T-cell (primary cell): ENCODE measurements around the gene CRACR2B. TPM values are rescaled to one million over a fixed set of nuclear protein-coding genes. Genes with fewer than 3 reads are reported as not detected.

Experiments used
- ATAC-seq, 4 experiments: fragments of 200-7000 bp in 3 of 4; fragments of 150-1000 bp in 1 of 4; cut with Tn5 transposase; replicated peaks in 1 of 4; 1 replicate in 3 of 4; 2 replicates in 1 of 4; pipeline ENCODE4 v1.10.0; 2021; ENCODE audit warnings: moderate library complexity in 3 of 4, mild to moderate bottlenecking in 2 of 4, moderate number of reproducible peaks in 1 of 4
- CTCF ChIA-PET, 2 donors: fragments of 300-600 bp; sonication (Branson Sonifier 250); formaldehyde crosslinking; loops; one replicate each; lab custom pipeline; 2022; ENCODE audit warnings: antibody characterized with exemption in 2 of 2; lab: Charles Lee
- POLR2A ChIA-PET, 2 donors: fragments of 300-600 bp; sonication (Branson Sonifier 250); formaldehyde crosslinking; loops; one replicate each; lab custom pipeline; 2022; ENCODE audit warnings: antibody characterized with exemption in 2 of 2; lab: Charles Lee
- DNase-seq, 35 experiments: peaks; one replicate each; pipeline versions ENCODE4 v3.0.0 to v3.0.0-alpha.2; 2013 to 2023
- H3K27ac ChIP-seq: one replicate; pipeline ENCODE4 v1.5.1; 2013; ENCODE audit warnings: low read length
- H3K27me3 ChIP-seq, 2 experiments: replicated peaks in 1 of 2; 1 replicate in 1 of 2; 2 replicates in 1 of 2; pipeline versions ENCODE4 v1.6.1 to v1.7.0; 2013; ENCODE audit warnings: low read length in 1 of 2, mixed read lengths in 1 of 2; ENCODE audit not compliant: control insufficient read depth in 2 of 2, insufficient read depth in 2 of 2; ENCODE audit errors: extremely low read depth in 1 of 2
- H3K36me3 ChIP-seq, 2 donors: 1 replicate in 1 of 2; 2 replicates in 1 of 2; pipeline versions ENCODE4 v1.6.1 to v1.7.0; 2013; ENCODE audit warnings: low read length in 1 of 2; ENCODE audit not compliant: control insufficient read depth in 2 of 2, insufficient read depth in 1 of 2; ENCODE audit errors: extremely low read depth in 1 of 2
- H3K4me1 ChIP-seq, 2 experiments: 1 replicate in 1 of 2; 2 replicates in 1 of 2; pipeline versions ENCODE4 v1.6.1 to v1.7.0; 2013; ENCODE audit warnings: low read length in 2 of 2, mixed read lengths in 1 of 2; ENCODE audit not compliant: insufficient read depth in 2 of 2, control insufficient read depth in 1 of 2; ENCODE audit errors: extremely low read depth in 1 of 2
- H3K4me3 ChIP-seq, 2 donors: 1 replicate in 1 of 2; 2 replicates in 1 of 2; pipeline versions ENCODE4 v1.5.1 to v1.7.0; 2013; ENCODE audit warnings: mild to moderate bottlenecking in 2 of 2, low read length in 1 of 2, moderate library complexity in 1 of 2; ENCODE audit not compliant: control insufficient read depth in 1 of 2; ENCODE audit errors: extremely low read depth in 1 of 2
- H3K9me3 ChIP-seq: 2 replicates; pipeline ENCODE4 v1.7.0; 2013
- H3K27ac Mint-ChIP-seq, 2 donors: one replicate each; pipeline ENCODE4 v1.8.0; 2020 to 2021; ENCODE audit warnings: mild to moderate bottlenecking in 2 of 2, mixed read lengths in 2 of 2
- H3K27me3 Mint-ChIP-seq, 2 donors: one replicate each; pipeline ENCODE4 v1.8.0; 2021 to 2022; ENCODE audit warnings: mixed read lengths in 2 of 2
- H3K36me3 Mint-ChIP-seq: one replicate; pipeline ENCODE4 v1.8.0; 2021; ENCODE audit warnings: mixed read lengths
- H3K4me1 Mint-ChIP-seq, 3 donors: one replicate each; pipeline ENCODE4 v1.8.0; 2020 to 2022; ENCODE audit warnings: mixed read lengths in 3 of 3, mild to moderate bottlenecking in 1 of 3
- H3K4me3 Mint-ChIP-seq, 3 donors: one replicate each; pipeline ENCODE4 v1.8.0; 2020 to 2022; ENCODE audit warnings: mild to moderate bottlenecking in 3 of 3, mixed read lengths in 3 of 3, moderate library complexity in 3 of 3
- H3K9me3 Mint-ChIP-seq, 3 donors: one replicate each; pipeline ENCODE4 v1.8.0; 2020 to 2022; ENCODE audit warnings: mixed read lengths in 3 of 3
- WGBS: methylation state at CpG from one replicate; pipeline ENCODE4 v1.1.5; 2013; ENCODE audit warnings: missing lambda C conversion rate; ENCODE audit not compliant: insufficient coverage; 5-methylcytosine and 5-hydroxymethylcytosine counted together
- total RNA-seq, 35 experiments: library from RNA in 6 of 35; stranded (reverse) in 6 of 35; fragments of 120-200 nt in 1 of 35; gene quantifications; one replicate each; pipeline versions ENCODE4 v1.2.1 to v1.2.4 and lab custom pipeline; 2013 to 2026

CRACR2B gene
- total RNA-seq, 5 donors from 2014 or later (not counting 1 experiment from before 2014, with no cell fraction given) = 1.4 to 2.9 (median 1.5) TPM

GRCh38 chr11:829176-829846 lies 1.6 kb downstream of the CRACR2B start:
- Mint-ChIP-seq H3K4me1 (peaks cover 23 to 48% (median 35%) of the 10 kb centered on the region in 3 donors), H3K27ac (no peak overlapping the region), H3K4me3 (peak overlapping the region in 1 of 3 donors; percentile 78), H3K9me3 (no peaks in the 10 kb centered on the region), H3K36me3 (peaks cover 7% of the 10 kb centered on the region), H3K27me3 (peaks cover 9 to 37% of the 10 kb centered on the region in 2 donors)
- ATAC-seq (no peak), DNase-seq (no peak)
- peaks cover 22 to 82% of the 10 kb centered on the region in 2 experiments for H3K4me1 ChIP-seq
- peaks cover 0 to 81% of the 10 kb centered on the region in 2 experiments for H3K27me3 ChIP-seq
- peak overlapping the region in 1 of 2 donors; percentile 63 for H3K4me3 ChIP-seq
- peaks cover 5 to 8% of the 10 kb centered on the region in 2 donors for H3K36me3 ChIP-seq
- ChIA-PET POLR2A (interaction anchor here in 1 of 2 donors (0.6 kb wide), 1 partner anchor 18 kb away, joined by 5 read pairs; no protein-coding TSS in a partner anchor), CTCF (no interaction called here)
- 14% methylated on average over 38 of the region's 40 CpGs for WGBS
- H3K9me3 ChIP-seq = no peaks in the 10 kb centered on the region
- no peak overlapping the region for H3K27ac ChIP-seq

GRCh38 chr11:829847-830294 lies 2.2 kb downstream of the CRACR2B start:
- peaks cover 0 to 87% of the 10 kb centered on the region in 2 experiments for H3K27me3 ChIP-seq
- no peaks in the 10 kb centered on the region for H3K9me3 ChIP-seq
- peak overlapping the region; percentile 31 to 63 for H3K4me3 ChIP-seq
- no peak overlapping the region for H3K27ac Mint-ChIP-seq
- H3K4me3 Mint-ChIP-seq = peak overlapping the region; percentile 34 to 78 (median 44)
- peaks cover 22 to 88% of the 10 kb centered on the region in 2 experiments for H3K4me1 ChIP-seq
- H3K36me3 ChIP-seq = peaks cover 0 to 5% of the 10 kb centered on the region in 2 donors
- no peak for DNase-seq
- peak; percentile 1 to 3 (median 1) for ATAC-seq
- no peaks in the 10 kb centered on the region for H3K9me3 Mint-ChIP-seq
- peaks cover 5% of the 10 kb centered on the region for H3K36me3 Mint-ChIP-seq
- ChIA-PET POLR2A (interaction anchor here in 1 of 2 donors (0.6 kb wide), 1 partner anchor 19 kb away, joined by 5 read pairs; no protein-coding TSS in a partner anchor), CTCF (no interaction called here)
- 4% methylated on average over 39 of the region's 39 CpGs for WGBS
- peaks cover 9 to 37% of the 10 kb centered on the region in 2 donors for H3K27me3 Mint-ChIP-seq
- no peak overlapping the region for H3K27ac ChIP-seq
- peaks cover 23 to 49% (median 35%) of the 10 kb centered on the region in 3 donors for H3K4me1 Mint-ChIP-seq

DNA sequence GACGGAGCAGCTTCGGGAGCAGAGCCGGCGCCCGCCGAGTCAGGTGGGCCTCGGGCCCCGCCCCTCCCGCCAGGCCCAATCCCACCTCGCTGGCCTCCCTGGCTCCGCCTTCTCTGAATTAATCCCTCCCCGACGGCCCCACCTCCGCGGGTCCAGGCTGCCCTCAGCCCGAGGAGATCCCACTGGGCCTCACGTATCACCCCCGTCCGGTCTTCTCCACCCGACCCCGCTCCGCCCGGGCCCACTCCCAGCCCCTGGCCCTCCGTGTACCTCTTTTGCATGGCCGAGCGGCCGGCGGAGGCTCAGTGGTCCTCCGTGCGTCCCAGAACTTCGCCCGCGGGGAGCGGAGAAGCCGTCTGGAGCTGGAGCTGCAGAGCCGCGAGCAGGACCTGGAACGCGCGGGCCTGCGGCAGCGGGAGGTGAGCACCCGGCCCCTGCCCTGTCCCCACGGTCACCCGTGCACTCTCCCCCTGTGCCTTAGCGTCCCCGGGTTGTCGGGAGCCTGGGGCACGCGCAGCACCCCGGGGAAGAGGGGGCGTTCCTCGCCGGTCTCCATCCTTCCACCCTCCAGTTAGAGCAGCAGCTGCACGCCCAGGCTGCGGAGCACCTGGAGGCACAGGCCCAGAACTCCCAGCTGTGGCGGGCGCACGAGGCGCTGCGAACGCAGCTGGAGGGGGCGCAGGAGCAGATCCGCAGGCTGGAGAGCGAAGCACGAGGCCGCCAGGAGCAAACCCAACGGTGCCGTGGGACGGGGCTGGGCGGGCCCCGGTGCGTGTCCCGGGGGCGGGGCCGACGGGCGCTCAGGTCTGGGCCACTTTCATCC lies 2.8 kb downstream of the CRACR2B start:
- Mint-ChIP-seq H3K27ac (no peak overlapping the region), H3K4me3 (peak overlapping the region; percentile 37 to 78 (median 44)), H3K36me3 (no peaks in the 10 kb centered on the region), H3K4me1 (peaks cover 23 to 51% (median 35%) of the 10 kb centered on the region in 3 donors), H3K9me3 (no peaks in the 10 kb centered on the region), H3K27me3 (peaks cover 9 to 37% of the 10 kb centered on the region in 2 donors)
- ChIA-PET POLR2A (interaction anchor here in 1 of 2 donors (0.5 kb wide), 1 partner anchor 144 kb away, joined by 4 read pairs; no protein-coding TSS in a partner anchor), CTCF (no interaction called here)
- H3K9me3 ChIP-seq = no peaks in the 10 kb centered on the region
- DNase-seq (peak in 24 of 35 experiments; percentile 23 to 72 (median 45)), ATAC-seq (peak; percentile 48 to 52 (median 49))
- 2% methylated on average over 70 of the region's 78 CpGs for WGBS
- peaks cover 22 to 88% of the 10 kb centered on the region in 2 experiments for H3K4me1 ChIP-seq
- no peaks in the 10 kb centered on the region for H3K36me3 ChIP-seq
- no peak overlapping the region for H3K27ac ChIP-seq
- H3K4me3 ChIP-seq = peak overlapping the region; percentile 31 to 63
- H3K27me3 ChIP-seq = peaks cover 0 to 84% of the 10 kb centered on the region in 2 experiments

DNA sequence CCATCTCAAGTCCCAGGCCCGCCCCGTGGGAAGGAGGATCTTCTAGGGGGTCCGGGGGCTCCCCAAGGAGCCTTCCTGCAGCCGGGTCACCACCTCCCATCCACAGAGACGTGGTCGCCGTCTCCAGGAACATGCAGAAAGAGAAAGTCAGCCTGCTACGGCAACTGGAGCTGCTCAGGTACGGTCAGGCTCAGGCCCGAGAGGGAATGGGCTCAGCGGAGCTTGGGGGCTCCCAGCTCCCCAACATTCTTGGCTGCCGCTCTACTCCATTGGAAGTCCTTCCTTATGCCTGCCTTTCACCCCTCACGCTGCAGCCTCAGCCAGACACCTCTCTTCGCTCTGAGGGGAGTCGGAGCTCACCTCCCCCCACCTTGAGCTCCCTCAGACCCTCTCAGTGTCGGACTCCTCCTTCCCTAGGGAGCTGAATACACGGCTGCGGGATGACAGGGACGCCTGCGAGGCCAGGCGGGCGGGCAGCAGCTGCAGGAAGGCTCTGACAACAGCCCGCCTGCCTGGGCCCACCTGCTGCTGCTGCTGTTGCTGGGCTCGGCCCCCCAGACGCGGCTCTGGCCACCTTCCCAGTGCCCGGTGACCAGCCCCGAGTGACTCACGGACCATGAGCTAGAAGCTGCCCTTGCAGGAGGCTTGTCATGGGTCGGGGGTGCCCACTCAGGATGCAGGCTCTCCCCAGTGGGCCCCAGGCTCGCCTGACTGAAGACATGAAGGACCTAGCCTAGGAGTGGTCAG lies 3.6 kb downstream of the CRACR2B start:
- 70% methylated on average over 31 of the region's 31 CpGs for WGBS
- peaks cover 23 to 50% (median 34%) of the 10 kb centered on the region in 3 donors for H3K4me1 Mint-ChIP-seq
- peaks cover 9 to 37% of the 10 kb centered on the region in 2 donors for H3K27me3 Mint-ChIP-seq
- H3K4me3 Mint-ChIP-seq = peak overlapping the region; percentile 25 to 78 (median 55)
- DNase-seq (no peak), ATAC-seq (no peak)
- no peaks in the 10 kb centered on the region for H3K36me3 Mint-ChIP-seq
- no peaks in the 10 kb centered on the region for H3K9me3 Mint-ChIP-seq
- ChIA-PET CTCF (no interaction called here), POLR2A (interaction anchor here in 1 of 2 donors (0.5 kb wide), 1 partner anchor 143 kb away, joined by 4 read pairs; no protein-coding TSS in a partner anchor)
- H3K9me3 ChIP-seq = no peaks in the 10 kb centered on the region
- peak overlapping the region in 1 of 2 donors; percentile 31 for H3K27ac Mint-ChIP-seq
- H3K27ac ChIP-seq = no peak overlapping the region
- H3K36me3 ChIP-seq = no peaks in the 10 kb centered on the region
- peaks cover 0 to 76% of the 10 kb centered on the region in 2 experiments for H3K27me3 ChIP-seq
- peaks cover 22 to 84% of the 10 kb centered on the region in 2 experiments for H3K4me1 ChIP-seq
- H3K4me3 ChIP-seq = peak overlapping the region in 1 of 2 donors; percentile 51

- no peaks in the 10 kb centered on the region for H3K36me3 ChIP-seq
- no peak overlapping the region for H3K27ac ChIP-seq
- POLR2A ChIA-PET = no interaction called here
- peaks cover 23 to 46% (median 30%) of the 10 kb centered on the region in 3 donors for H3K4me1 Mint-ChIP-seq
- peak overlapping the region; percentile 25 to 78 (median 55) for H3K4me3 Mint-ChIP-seq
- CTCF ChIA-PET = no interaction called here
- no peaks in the 10 kb centered on the region for H3K9me3 ChIP-seq
- whole genome bisulfite sequencing = 93% methylated on average over 3 of the region's 23 CpGs
- peaks cover 20 to 77% of the 10 kb centered on the region in 2 experiments for H3K4me1 ChIP-seq
- no peak for DNase-seq
- H3K36me3 Mint-ChIP-seq = no peaks in the 10 kb centered on the region
- H3K9me3 Mint-ChIP-seq = no peaks in the 10 kb centered on the region
- H3K4me3 ChIP-seq = peak overlapping the region; percentile 18 to 47
- H3K27ac Mint-ChIP-seq = no peak overlapping the region
- H3K27me3 Mint-ChIP-seq = peaks cover 9 to 34% of the 10 kb centered on the region in 2 donors
- no peak for ATAC-seq
- H3K27me3 ChIP-seq = peaks cover 0 to 70% of the 10 kb centered on the region in 2 experiments
These were observed 4.3 kb downstream of the CRACR2B start for GRCh38 chr11:831961-832528.
